Gastrocnemius medialis (tissue), 4 donors: Measurements from ENCODE around the gene TBL3. TPM values are rescaled to one million over a fixed set of nuclear protein-coding genes. Genes with fewer than 3 reads are reported as not detected.
A peak's percentile ranks its signal among the peaks of the same experiment; 100 is the strongest.
"Not testable (repeated sequence)": the region's sequence is repeated elsewhere in the genome, so short reads cannot be mapped to it uniquely, and the experiment has no call there.

Source experiments
- ATAC-seq, 2 donors: fragments of 150-250 bp; one replicate each; pipeline ENCODE4 v1.9.1; 2016
- DNase-seq, 2 donors: peaks; one replicate each; pipeline ENCODE4 v3.0.0-alpha.2; 2019
- H3K27ac ChIP-seq, 4 donors: fragments of 200-600 bp; sonication (generic); 1 replicate in 1 of 4; 2 replicates in 3 of 4; pipeline ENCODE4 v1.5.1; 2016 to 2018; ENCODE audit warnings: mild to moderate bottlenecking in 2 of 4, moderate library complexity in 1 of 4
- H3K27me3 ChIP-seq, 3 donors: fragments of 200-600 bp; sonication (generic) in 2 of 3; 1 replicate in 1 of 3; 2 replicates in 2 of 3; pipeline versions ENCODE4 v1.5.1 to v1.6.0; 2016 to 2019; ENCODE audit warnings: mild to moderate bottlenecking in 1 of 3, moderate library complexity in 1 of 3
- H3K36me3 ChIP-seq, 2 donors: fragments of 200-600 bp; sonication (generic) in 1 of 2; one replicate each; pipeline ENCODE4 v1.5.1; 2017 to 2018
- H3K4me1 ChIP-seq, 2 donors: fragments of 200-600 bp; sonication (generic) in 1 of 2; one replicate each; pipeline ENCODE4 v1.5.1; 2016 to 2017; ENCODE audit warnings: mild to moderate bottlenecking in 2 of 2
- H3K4me3 ChIP-seq, 4 donors: fragments of 200-600 bp; sonication (generic) in 3 of 4; 1 replicate in 1 of 4; 2 replicates in 3 of 4; pipeline ENCODE4 v1.5.1; 2016 to 2019; ENCODE audit warnings: mild to moderate bottlenecking in 2 of 4
- H3K9me3 ChIP-seq, 3 donors: fragments of 200-600 bp; sonication (generic) in 2 of 3; 1 replicate in 1 of 3; 2 replicates in 2 of 3; pipeline ENCODE4 v1.5.1; 2016 to 2019
- POLR2A ChIP-seq, 2 donors: fragments of 450-650 bp; IDR thresholded peaks; one replicate each; pipeline ENCODE4 v1.6.1; 2017; ENCODE audit warnings: antibody characterized with exemption in 2 of 2, mild to moderate bottlenecking in 2 of 2, moderate library complexity in 2 of 2
- in situ Hi-C, 4 donors: fragments of 200-750 bp; cut with MboI; loops; one replicate each; pipeline versions ENCODE4 v1.15.0 to v1.8.0; 2017; ENCODE audit warnings: low sequenced_read_pairs in 4 of 4
- intact Hi-C: fragments of 100-400 bp; cut with DNase I; formaldehyde crosslinking; loops from one replicate; pipeline ENCODE4 v1.15.1; 2023; ENCODE audit warnings: low total_unique reads
- total RNA-seq, 4 donors: library from RNA; depleted of rRNA; stranded (reverse); fragments of >200 nt; gene quantifications; one replicate each; pipeline versions ENCODE4 v1.1.0 to v1.2.3, GENCODE V29; 2016
- TF ChIP-seq, protein P1 (sequence below), 5 experiments: fragments of 450-650 bp in 3 of 5; fragments of 200-600 bp in 2 of 5; sonication (generic) in 2 of 5; IDR thresholded peaks in 4 of 5; conservative IDR thresholded peaks in 1 of 5; 1 replicate in 4 of 5; 2 replicates in 1 of 5; pipeline ENCODE4 v1.5.1; 2016 to 2019; ENCODE audit warnings: antibody characterized with exemption in 5 of 5, mild to moderate bottlenecking in 3 of 5, moderate library complexity in 3 of 5

TBL3 gene
- total RNA-seq, 4 donors from 2014 or later, result 48.2 to 79.5 (median 71.4) TPM

DNA sequence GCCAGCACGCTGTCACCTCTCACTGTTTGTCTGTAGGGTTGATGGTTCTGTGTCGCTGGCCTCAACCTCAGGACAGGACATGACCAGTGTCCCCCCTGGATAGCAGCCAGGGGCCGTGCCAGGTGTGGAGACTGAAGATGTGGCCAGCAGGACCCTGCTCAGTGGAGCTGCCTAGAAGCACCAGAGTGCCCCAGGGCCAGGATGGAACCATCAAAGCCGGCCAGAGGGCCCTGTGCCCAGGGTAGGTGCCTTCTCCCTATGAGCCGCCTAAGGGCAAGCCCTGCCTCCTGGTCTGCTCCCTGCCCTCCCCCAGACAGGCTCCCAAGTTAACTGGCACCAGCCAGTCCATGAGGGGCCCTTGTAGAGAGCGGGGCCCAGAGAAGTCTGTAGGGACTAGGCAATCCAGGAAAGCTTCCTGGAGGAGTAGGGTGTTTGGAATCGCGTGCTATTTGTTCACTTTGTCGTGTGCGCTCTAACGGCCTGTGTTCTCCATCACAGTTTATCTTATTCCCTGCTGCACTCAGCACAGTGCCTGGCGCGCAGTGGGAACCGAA, 13.1 kb upstream of the TBL3 start:
- in situ Hi-C loops, result no loop called here
- ATAC-seq (peak; percentile 0 to 17), DNase-seq (no peak)
- Histone ChIP-seq H3K27ac (peak overlapping the region; percentile 84 to 100 (median 90)), H3K36me3 (peaks cover 0 to 25% of the 10 kb centered on the region in 2 donors), H3K4me1 (peaks cover 29 to 33% of the 10 kb centered on the region in 2 donors), H3K9me3 (no peaks in the 10 kb centered on the region), H3K27me3 (no peaks in the 10 kb centered on the region), H3K4me3 (peak overlapping the region; percentile 8 to 99 (median 83))
- intact Hi-C loops, result no loop called here
- TF ChIP-seq POLR2A (IDR thresholded peaks at IDR 0.05), result no peak
- TF ChIP-seq, protein P1, sequence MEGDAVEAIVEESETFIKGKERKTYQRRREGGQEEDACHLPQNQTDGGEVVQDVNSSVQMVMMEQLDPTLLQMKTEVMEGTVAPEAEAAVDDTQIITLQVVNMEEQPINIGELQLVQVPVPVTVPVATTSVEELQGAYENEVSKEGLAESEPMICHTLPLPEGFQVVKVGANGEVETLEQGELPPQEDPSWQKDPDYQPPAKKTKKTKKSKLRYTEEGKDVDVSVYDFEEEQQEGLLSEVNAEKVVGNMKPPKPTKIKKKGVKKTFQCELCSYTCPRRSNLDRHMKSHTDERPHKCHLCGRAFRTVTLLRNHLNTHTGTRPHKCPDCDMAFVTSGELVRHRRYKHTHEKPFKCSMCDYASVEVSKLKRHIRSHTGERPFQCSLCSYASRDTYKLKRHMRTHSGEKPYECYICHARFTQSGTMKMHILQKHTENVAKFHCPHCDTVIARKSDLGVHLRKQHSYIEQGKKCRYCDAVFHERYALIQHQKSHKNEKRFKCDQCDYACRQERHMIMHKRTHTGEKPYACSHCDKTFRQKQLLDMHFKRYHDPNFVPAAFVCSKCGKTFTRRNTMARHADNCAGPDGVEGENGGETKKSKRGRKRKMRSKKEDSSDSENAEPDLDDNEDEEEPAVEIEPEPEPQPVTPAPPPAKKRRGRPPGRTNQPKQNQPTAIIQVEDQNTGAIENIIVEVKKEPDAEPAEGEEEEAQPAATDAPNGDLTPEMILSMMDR (IDR thresholded peaks at IDR 0.05 in 4 of 5, conservative IDR thresholded peaks at IDR 0.05 in 1 of 5), result no peak

DNA sequence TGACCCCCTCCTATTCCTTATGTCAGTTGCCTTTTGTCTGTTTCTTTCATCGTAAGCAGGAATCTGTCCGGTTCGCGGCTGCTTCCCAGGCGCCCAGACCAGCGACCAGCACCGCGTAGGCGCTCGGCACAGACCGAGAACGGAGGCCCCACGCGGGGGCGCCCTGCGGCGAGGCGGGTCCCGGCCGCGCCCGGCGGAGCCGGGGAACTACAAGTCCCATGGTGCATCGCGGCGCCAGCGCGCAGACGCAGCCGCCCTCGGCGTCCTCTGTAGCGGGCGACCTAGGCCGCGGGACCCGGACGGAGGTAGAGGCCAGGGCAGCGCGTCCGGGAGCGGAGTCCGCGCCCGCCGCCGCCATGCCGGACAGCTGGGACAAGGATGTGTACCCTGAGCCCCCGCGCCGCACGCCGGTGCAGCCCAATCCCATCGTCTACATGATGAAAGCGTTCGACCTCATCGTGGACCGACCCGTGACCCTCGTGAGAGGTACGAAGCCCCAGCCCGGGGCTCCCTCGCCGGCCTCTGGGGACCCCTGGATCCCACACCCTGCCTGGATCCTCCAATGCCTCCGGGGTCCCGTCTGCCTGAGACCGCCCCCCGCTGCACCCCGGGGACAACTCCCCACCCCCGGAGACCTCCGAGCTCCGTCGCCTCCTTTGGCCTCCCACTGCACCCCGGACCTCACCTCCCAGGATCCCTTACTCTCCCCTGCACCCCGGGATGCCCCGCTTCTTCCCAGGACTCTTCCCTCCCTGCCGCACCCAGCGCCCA, 12.4 kb upstream of the TBL3 start, which contains the start of gene NDUFB10:
TSS of gene NDUFB10 (plus strand) at position 270 of the 771 bp plus-strand sequence. CDS start at position 357, 87 bp downstream.
- peak; percentile 93 to 94 for TF ChIP-seq POLR2A (IDR thresholded peaks at IDR 0.05)
- TF ChIP-seq, protein P1 (IDR thresholded peaks at IDR 0.05 in 4 of 5, conservative IDR thresholded peaks at IDR 0.05 in 1 of 5), result peak; percentile 50 to 79 (median 59)
- peak within 1 kb of the TSS; percentile 65 to 99 (median 83) for H3K4me3 ChIP-seq
- H3K27me3 ChIP-seq, result no peaks in the 10 kb centered on the region
- H3K9me3 ChIP-seq, result no peaks in the 10 kb centered on the region
- H3K36me3 ChIP-seq, result peaks cover 0 to 25% of the 10 kb centered on the region in 2 donors
- peaks cover 24 to 33% of the 10 kb centered on the region in 2 donors for H3K4me1 ChIP-seq
- intact Hi-C loops (no loop called here), in situ Hi-C loops (no loop called here)
- DNase-seq, result peak; percentile 83 to 91
- peak; percentile 83 to 89 for ATAC-seq
- H3K27ac ChIP-seq, result peak within 1 kb of the TSS; percentile 84 to 100 (median 90)

DNA sequence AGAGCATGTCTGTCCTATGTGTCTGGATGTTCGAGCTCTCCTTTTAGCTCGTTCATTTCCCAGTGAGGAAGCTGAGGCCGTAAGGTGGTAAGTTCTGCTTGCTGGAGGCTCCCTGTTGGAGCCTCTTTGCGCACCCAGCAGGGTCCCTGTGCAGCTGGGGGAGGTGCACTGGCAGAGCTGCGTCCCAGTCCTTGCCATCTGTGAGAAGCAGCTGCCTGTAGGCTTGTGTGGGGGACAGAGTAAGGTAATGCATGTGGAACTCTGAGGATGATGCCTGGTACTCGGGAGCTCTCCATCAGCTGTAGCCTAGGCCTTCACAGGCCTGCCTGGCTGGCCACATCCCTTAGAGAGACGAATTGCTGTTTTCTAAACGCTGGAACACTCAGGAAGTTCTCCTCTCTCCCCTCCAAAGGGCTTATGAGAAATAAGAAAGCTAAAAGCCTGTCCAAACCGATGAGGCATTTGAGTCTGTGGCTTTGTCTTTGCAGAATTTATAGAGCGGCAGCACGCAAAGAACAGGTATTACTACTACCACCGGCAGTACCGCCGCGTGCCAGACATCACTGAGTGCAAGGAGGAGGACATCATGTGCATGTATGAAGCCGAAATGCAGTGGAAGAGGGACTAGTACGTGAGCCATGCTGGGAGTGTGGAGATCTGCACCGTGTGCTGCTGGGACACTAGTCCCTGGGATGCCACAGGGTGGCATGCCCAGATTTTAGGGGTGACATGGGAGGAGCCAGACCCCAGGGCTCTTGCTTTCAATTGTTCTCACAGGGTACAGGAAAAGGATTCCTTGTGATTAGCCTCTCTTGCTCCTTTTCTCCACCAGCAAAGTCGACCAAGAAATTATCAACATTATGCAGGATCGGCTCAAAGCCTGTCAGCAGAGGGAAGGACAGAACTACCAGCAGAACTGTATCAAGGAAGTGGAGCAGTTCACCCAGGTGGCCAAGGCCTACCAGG, 10.9 kb upstream of the TBL3 start:
- no peak for ATAC-seq
- TF ChIP-seq, protein P1 (IDR thresholded peaks at IDR 0.05 in 4 of 5, conservative IDR thresholded peaks at IDR 0.05 in 1 of 5), result no peak
- TF ChIP-seq POLR2A (IDR thresholded peaks at IDR 0.05), result no peak
- H3K9me3 ChIP-seq, result no peaks in the 10 kb centered on the region
- H3K27me3 ChIP-seq, result no peaks in the 10 kb centered on the region
- peaks cover 28 to 32% of the 10 kb centered on the region in 2 donors for H3K4me1 ChIP-seq
- DNase-seq, result no peak
- H3K4me3 ChIP-seq, result peak overlapping the region; percentile 65 to 99 (median 83)
- peaks cover 0 to 25% of the 10 kb centered on the region in 2 donors for H3K36me3 ChIP-seq
- in situ Hi-C loops (no loop called here), intact Hi-C loops (no loop called here)
- peak overlapping the region in 3 of 4 donors; percentile 84 to 100 (median 90) for H3K27ac ChIP-seq

DNA sequence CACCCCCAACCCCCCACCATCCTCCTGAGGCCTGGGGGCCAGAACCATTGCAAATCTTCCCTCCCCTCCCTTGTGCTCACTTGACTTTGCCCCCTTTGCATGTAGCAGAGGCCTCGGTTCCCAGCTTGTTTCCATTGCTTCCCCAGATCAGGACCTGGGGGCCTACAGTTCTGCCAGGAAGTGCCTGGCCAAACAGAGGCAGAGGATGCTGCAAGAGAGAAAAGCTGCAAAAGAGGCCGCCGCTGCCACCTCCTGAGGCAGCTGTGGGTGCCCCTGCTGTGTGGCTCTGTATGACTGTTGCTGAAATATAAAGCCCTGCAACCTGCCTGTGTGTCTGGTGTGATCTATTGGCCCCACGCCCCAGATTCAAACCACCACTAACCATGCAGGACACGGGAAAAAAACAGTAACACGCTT, 10.2 kb upstream of the TBL3 start:
- no peak for DNase-seq
- Histone ChIP-seq H3K9me3 (no peaks in the 10 kb centered on the region), H3K4me3 (no peak overlapping the region), H3K36me3 (peaks cover 0 to 25% of the 10 kb centered on the region in 2 donors), H3K27ac (no peak overlapping the region), H3K4me1 (peaks cover 28 to 35% of the 10 kb centered on the region in 2 donors), H3K27me3 (no peaks in the 10 kb centered on the region)
- in situ Hi-C loops (no loop called here), intact Hi-C loops (no loop called here)
- TF ChIP-seq POLR2A (IDR thresholded peaks at IDR 0.05), result no peak
- TF ChIP-seq, protein P1 (IDR thresholded peaks at IDR 0.05 in 4 of 5, conservative IDR thresholded peaks at IDR 0.05 in 1 of 5), result no peak
- ATAC-seq, result no peak

DNA sequence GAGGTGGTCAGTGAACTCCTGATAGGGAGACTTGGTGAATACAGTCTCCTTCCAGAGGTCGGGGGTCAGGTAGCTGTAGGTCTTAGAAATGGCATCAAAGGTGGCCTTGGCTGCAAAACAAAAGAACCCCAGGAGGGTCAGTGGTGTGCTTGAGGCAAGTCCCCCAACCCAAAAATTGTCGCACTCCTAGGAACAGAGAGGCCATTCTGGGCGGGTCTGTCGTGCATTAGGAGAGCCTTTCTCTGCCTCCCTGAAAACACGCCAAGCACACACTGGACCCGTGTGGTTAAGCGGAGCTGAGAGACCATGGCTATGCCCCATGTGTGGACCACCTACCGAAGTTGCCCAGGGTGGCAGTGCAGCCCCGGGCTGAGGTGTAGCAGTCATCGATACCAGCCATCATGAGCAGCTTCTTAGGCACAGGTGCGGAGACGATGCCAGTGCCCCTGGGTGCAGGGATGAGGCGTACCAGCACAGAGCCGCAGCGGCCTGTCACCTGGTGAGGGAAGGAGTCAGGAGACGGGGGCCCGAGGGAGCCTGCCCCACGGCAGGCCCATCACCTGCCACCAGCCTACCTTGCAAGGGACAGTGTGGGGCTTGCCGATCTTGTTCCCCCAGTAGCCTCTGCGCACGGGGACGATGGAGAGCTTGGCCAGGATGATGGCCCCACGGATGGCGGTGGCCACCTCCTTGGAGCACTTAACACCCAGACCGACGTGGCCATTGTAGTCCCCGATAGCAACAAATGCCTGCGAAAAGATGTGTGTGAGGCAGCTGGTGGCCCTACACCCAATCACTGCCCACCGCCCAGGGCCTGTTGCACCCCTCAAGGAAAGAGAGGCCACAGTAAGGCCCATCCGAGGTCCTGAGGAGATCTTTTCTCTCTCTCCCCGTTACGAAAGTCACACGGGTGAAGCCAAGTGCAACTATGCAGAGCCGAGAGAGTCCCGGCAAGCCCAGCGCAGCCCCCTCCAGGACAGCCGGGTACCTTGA, 9.4 kb upstream of the TBL3 start:
- H3K36me3 ChIP-seq, result peaks cover 0 to 25% of the 10 kb centered on the region in 2 donors
- intact Hi-C loops, H3K9me3 ChIP-seq, H3K4me3 ChIP-seq, H3K27me3 ChIP-seq, in situ Hi-C loops, ATAC-seq, DNase-seq: not testable (repeated sequence)
- peaks cover 28 to 35% of the 10 kb centered on the region in 2 donors for H3K4me1 ChIP-seq
- peak overlapping the region in 3 of 4 donors; percentile 88 to 99 (median 95) for H3K27ac ChIP-seq
